CD4-positive, alpha-beta T cell (primary cell): ENCODE results near the gene RAB27A. TPM values are rescaled to one million over a fixed set of nuclear protein-coding genes. Genes with fewer than 3 reads are reported as not detected.
A peak's percentile ranks its signal among the peaks of the same experiment; 100 is the strongest.

Experiments used
- ATAC-seq: fragments of 200-7000 bp; cut with Tn5 transposase; one replicate; pipeline ENCODE4 v1.10.0; 2022; ENCODE audit warnings: mild to moderate bottlenecking; ENCODE audit not compliant: poor library complexity
- CTCF ChIA-PET: fragments of 350-600 bp; sonication (Branson Sonifier 250); formaldehyde crosslinking; loops from one replicate; lab custom pipeline; 2021; ENCODE audit warnings: antibody characterized with exemption, inconsistent platforms; lab: Charles Lee
- POLR2A ChIA-PET: fragments of 350-600 bp; sonication (Branson Sonifier 250); formaldehyde crosslinking; loops from one replicate; lab custom pipeline; 2021; ENCODE audit warnings: antibody characterized with exemption, inconsistent platforms; lab: Charles Lee
- DNase-seq, 14 experiments: peaks; one replicate each; pipeline ENCODE4 v3.0.0-alpha.2; 2013 to 2020; ENCODE audit warnings: mixed read lengths in 2 of 14
- H3K27ac ChIP-seq, 2 donors: one replicate each; pipeline versions ENCODE4 v1.5.1 to v1.7.0; 2013; ENCODE audit warnings: low read length in 2 of 2, low read depth in 1 of 2, mild to moderate bottlenecking in 1 of 2
- H3K27me3 ChIP-seq, 2 experiments: 1 replicate in 1 of 2; 2 replicates in 1 of 2; pipeline versions ENCODE4 v1.6.1 to v1.7.0; 2013; ENCODE audit warnings: low read length in 2 of 2, control low read depth in 1 of 2, mild to moderate bottlenecking in 1 of 2, moderate library complexity in 1 of 2; ENCODE audit not compliant: insufficient read depth in 2 of 2, control insufficient read depth in 1 of 2
- H3K36me3 ChIP-seq: one replicate; pipeline ENCODE4 v1.6.1; 2013; ENCODE audit warnings: low read length, control low read depth; ENCODE audit not compliant: insufficient read depth
- H3K4me1 ChIP-seq: one replicate; pipeline ENCODE4 v1.6.1; 2013; ENCODE audit warnings: low read length, control low read depth; ENCODE audit not compliant: insufficient read depth
- H3K4me3 ChIP-seq: one replicate; pipeline ENCODE4 v1.5.1; 2013; ENCODE audit warnings: mild to moderate bottlenecking, low read length, moderate library complexity
- H3K9me3 ChIP-seq, 2 experiments: 1 replicate in 1 of 2; 2 replicates in 1 of 2; pipeline versions ENCODE4 v1.6.1 to v1.7.0; 2013; ENCODE audit warnings: low read length in 2 of 2, mild to moderate bottlenecking in 2 of 2, control low read depth in 1 of 2, moderate library complexity in 1 of 2; ENCODE audit not compliant: control insufficient read depth in 1 of 2, insufficient read depth in 1 of 2
- H3K27ac Mint-ChIP-seq: one replicate; pipeline ENCODE4 v1.8.0; 2020; ENCODE audit warnings: mixed read lengths
- H3K27me3 Mint-ChIP-seq: one replicate; pipeline ENCODE4 v1.8.0; 2021; ENCODE audit warnings: mixed read lengths
- H3K36me3 Mint-ChIP-seq: one replicate; pipeline ENCODE4 v1.8.0; 2021; ENCODE audit warnings: low read depth, mixed read lengths
- H3K4me1 Mint-ChIP-seq: one replicate; pipeline ENCODE4 v1.8.0; 2021; ENCODE audit warnings: low read depth, mixed read lengths
- H3K4me3 Mint-ChIP-seq: one replicate; pipeline ENCODE4 v1.8.0; 2020; ENCODE audit warnings: mild to moderate bottlenecking, mixed read lengths
- H3K9me3 Mint-ChIP-seq: one replicate; pipeline ENCODE4 v1.8.0; 2020; ENCODE audit warnings: mixed read lengths
- intact Hi-C, 2 experiments: fragments of 100-400 bp; cut with DNase I in 1 of 2; cut with micrococcal nuclease in 1 of 2; formaldehyde crosslinking; loops; one replicate each; pipeline versions ENCODE4 v1.15.1 to v1.9.0; 2023 to 2025; cut with DNase I, micrococcal nuclease
- total RNA-seq, 174 experiments: library from RNA in 2 of 174; stranded (reverse) in 2 of 174; gene quantifications; one replicate each; pipeline ENCODE4 v1.2.3 and lab custom pipeline; 2021 to 2026
- TF ChIP-seq, protein P1 (sequence below): fragments of 200-600 bp; IDR thresholded peaks from one replicate; pipeline ENCODE4 v1.8.0; 2022; ENCODE audit warnings: antibody characterized with exemption, mild to moderate bottlenecking

The RAB27A gene
- total RNA-seq, 2 experiments from 2014 or later, result 9.0 TPM

DNA sequence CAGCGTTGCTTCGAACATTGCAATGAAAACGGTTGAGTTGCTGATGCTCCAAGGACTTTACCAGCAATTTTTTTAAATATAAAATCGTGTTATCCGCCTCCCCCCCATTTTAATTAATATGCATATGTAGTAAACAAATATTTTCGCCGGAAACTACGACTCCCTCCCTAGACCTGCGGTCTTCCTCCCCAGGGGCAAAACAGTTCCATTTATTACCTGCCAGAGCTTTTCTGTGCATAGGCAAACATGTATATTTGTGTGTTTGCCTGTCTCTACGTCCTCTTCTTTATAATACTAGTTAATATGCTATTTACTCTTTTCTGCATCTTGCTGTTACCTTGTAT is 92.3 kb downstream of the RAB27A start:
- peak in 1 of 14 experiments; percentile 49 for DNase-seq
- Mint-ChIP-seq H3K27me3 (no peaks in the 10 kb centered on the region), H3K36me3 (peaks cover 14% of the 10 kb centered on the region), H3K9me3 (no peaks in the 10 kb centered on the region), H3K4me3 (no peak overlapping the region), H3K27ac (no peak overlapping the region), H3K4me1 (peaks cover 14% of the 10 kb centered on the region)
- TF ChIP-seq, protein P1, sequence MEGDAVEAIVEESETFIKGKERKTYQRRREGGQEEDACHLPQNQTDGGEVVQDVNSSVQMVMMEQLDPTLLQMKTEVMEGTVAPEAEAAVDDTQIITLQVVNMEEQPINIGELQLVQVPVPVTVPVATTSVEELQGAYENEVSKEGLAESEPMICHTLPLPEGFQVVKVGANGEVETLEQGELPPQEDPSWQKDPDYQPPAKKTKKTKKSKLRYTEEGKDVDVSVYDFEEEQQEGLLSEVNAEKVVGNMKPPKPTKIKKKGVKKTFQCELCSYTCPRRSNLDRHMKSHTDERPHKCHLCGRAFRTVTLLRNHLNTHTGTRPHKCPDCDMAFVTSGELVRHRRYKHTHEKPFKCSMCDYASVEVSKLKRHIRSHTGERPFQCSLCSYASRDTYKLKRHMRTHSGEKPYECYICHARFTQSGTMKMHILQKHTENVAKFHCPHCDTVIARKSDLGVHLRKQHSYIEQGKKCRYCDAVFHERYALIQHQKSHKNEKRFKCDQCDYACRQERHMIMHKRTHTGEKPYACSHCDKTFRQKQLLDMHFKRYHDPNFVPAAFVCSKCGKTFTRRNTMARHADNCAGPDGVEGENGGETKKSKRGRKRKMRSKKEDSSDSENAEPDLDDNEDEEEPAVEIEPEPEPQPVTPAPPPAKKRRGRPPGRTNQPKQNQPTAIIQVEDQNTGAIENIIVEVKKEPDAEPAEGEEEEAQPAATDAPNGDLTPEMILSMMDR, result peak; percentile 12
- Histone ChIP-seq H3K27me3 (no peaks in the 10 kb centered on the region), H3K4me3 (peak overlapping the region; percentile 89), H3K27ac (peak overlapping the region; percentile 76 to 92), H3K9me3 (no peaks in the 10 kb centered on the region), H3K36me3 (peaks cover 6% of the 10 kb centered on the region), H3K4me1 (peaks cover 18% of the 10 kb centered on the region)
- ATAC-seq, result no peak
- ChIA-PET POLR2A (interaction anchor here (0.8 to 3.5 kb wide), 22 partner anchors 9 to 1721 kb away, joined by 3 to 60 read pairs (median 6); partner anchors contain the start of genes CCPG1, PIERCE2, PIGB and PIGBOS1), CTCF (interaction anchor here (0.7 to 2.6 kb wide), 9 partner anchors 10 to 242 kb away, joined by 3 to 23 read pairs (median 3); partner anchors contain the start of genes CCPG1, PIERCE2, PIGB and PIGBOS1)
- intact Hi-C loops, result loop anchor here (5.0 kb wide), 3 partner anchors 95 to 1045 kb away; partner anchors contain the start of genes CCPG1 (in 2 of the 2), PIERCE2 (in 2 of the 2) and RFX7 (in 1 of the 2)

DNA sequence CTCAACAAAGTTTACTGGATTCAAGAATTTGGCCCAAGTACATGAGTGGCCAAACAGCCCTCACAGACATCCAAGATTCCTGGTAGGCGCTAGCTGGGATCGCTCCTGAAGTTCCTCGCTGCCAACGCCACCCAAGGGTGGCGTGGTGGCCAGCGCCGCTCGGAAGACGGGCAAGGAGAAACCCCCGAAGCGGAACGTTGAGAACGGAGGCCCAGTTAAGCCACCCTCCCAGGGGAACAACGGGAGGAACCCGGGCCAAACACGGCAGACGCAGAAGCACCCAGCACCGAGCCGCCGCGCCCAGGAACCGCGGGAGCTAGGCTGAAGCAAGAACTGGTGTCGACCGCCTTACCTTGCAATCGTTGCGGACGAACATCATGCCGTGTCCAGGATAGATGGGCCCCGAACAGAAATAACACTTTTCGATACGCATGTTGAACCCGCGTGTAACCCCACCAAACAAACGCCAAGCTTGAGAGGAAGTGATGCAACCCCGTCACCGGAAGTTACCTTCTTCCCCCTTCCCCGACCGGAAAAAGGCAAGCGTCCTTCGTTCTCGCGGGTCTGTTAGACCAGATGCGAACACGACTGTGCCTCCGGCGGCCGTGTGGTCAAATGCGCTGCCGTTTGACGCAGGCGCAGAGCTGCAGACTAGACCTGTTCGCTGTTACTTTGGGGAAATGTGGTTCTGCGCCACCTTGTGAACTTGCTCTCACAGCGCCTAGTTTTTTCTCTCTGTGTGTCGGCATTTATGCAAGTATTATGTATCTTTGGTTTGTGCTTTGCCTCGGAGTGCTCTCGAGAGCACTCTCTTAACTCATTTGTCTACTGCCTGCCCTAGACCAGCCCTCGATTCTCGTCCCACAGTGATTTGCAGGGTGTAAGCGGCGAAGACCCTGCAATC is 92.9 kb downstream of the RAB27A start, which contains the start of gene RSL24D1:
RSL24D1 (minus strand) TSS at position 484 of the 904 bp plus-strand sequence; CDS start at position 433, 51 bp downstream.
- Mint-ChIP-seq H3K4me1 (peaks cover 21% of the 10 kb centered on the region), H3K27me3 (no peaks in the 10 kb centered on the region), H3K4me3 (no peak within 1 kb of the TSS), H3K27ac (no peak within 1 kb of the TSS), H3K9me3 (no peaks in the 10 kb centered on the region), H3K36me3 (peaks cover 16% of the 10 kb centered on the region)
- intact Hi-C loops, result loop anchor here (1.0 to 5.0 kb wide), 4 partner anchors 96 to 1046 kb away; partner anchors contain the start of genes CCPG1 (in 2 of the 2), PIERCE2 (in 2 of the 2) and RFX7 (in 1 of the 2)
- ChIA-PET POLR2A (interaction anchor here (0.8 to 3.5 kb wide), 26 partner anchors 9 to 1722 kb away, joined by 3 to 60 read pairs (median 4); partner anchors contain the start of genes CCPG1, PIERCE2, PIGB and PIGBOS1), CTCF (interaction anchor here (0.6 to 2.6 kb wide), 11 partner anchors 10 to 212 kb away, joined by 3 to 23 read pairs (median 3); partner anchors contain the start of genes CCPG1, PIERCE2, PIGB and PIGBOS1)
- ATAC-seq (peak; percentile 96), DNase-seq (peak; percentile 91 to 100 (median 95))
- no peaks in the 10 kb centered on the region for H3K9me3 ChIP-seq
- TF ChIP-seq, protein P1, result peak; percentile 55
- no peaks in the 10 kb centered on the region for H3K27me3 ChIP-seq
- H3K4me3 ChIP-seq, result peak within 1 kb of the TSS; percentile 89
- peaks cover 12% of the 10 kb centered on the region for H3K36me3 ChIP-seq
- peak within 1 kb of the TSS; percentile 79 to 92 for H3K27ac ChIP-seq
- H3K4me1 ChIP-seq, result peaks cover 18% of the 10 kb centered on the region

DNA sequence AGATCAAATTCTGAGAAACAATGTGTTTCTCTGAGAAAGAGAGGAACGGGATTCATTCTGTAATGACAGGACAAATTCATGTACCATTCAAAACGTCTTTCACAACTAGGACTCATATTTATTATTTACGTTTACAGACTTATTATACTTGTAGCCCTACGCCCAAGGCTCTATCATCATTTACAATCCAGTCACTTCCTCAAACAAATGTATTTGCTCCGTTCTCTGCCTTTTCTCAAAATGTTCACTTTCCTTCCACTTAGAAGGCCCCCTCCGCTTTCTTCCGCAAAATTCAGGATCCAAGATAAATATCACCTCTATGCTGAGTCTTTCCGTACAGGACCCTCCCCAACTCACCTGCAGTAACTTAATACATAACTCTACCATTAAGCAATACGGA is 93.6 kb downstream of the RAB27A start:
- Histone ChIP-seq H3K4me3 (peak overlapping the region; percentile 89), H3K27ac (peak overlapping the region; percentile 79 to 92), H3K27me3 (no peaks in the 10 kb centered on the region), H3K4me1 (peaks cover 18% of the 10 kb centered on the region), H3K9me3 (no peaks in the 10 kb centered on the region), H3K36me3 (peaks cover 19% of the 10 kb centered on the region)
- no peak for ATAC-seq
- H3K27ac Mint-ChIP-seq, result no peak overlapping the region
- peaks cover 28% of the 10 kb centered on the region for H3K4me1 Mint-ChIP-seq
- intact Hi-C loops, result loop anchor here (1.0 to 5.0 kb wide), 4 partner anchors 96 to 1046 kb away; partner anchors contain the start of genes CCPG1 (in 2 of the 2), PIERCE2 (in 2 of the 2) and RFX7 (in 1 of the 2)
- ChIA-PET POLR2A (interaction anchor here (0.9 to 3.5 kb wide), 9 partner anchors 16 to 1536 kb away, joined by 3 to 60 read pairs (median 8); partner anchors contain the start of genes CCPG1, PIERCE2, PIGB and PIGBOS1), CTCF (interaction anchor here (2.2 to 2.6 kb wide), 2 partner anchors 21 to 212 kb away, joined by 13 to 23 read pairs; partner anchors contain the start of genes CCPG1 and PIERCE2)
- DNase-seq, result peak in 2 of 14 experiments; percentile 21
- TF ChIP-seq, protein P1, result no peak
- H3K9me3 Mint-ChIP-seq, result no peaks in the 10 kb centered on the region
- H3K36me3 Mint-ChIP-seq, result peaks cover 23% of the 10 kb centered on the region
- no peak overlapping the region for H3K4me3 Mint-ChIP-seq
- H3K27me3 Mint-ChIP-seq, result no peaks in the 10 kb centered on the region
